GM20431 (cell line): ENCODE data around the gene IFI27L2.

Experiments
- in situ Hi-C: fragments of 300-500 bp; cut with MseI, MboI; formaldehyde crosslinking; loops from one replicate; pipeline ENCODE4 v1.15.0; 2020; ENCODE audit warnings: low sequenced_read_pairs; ENCODE audit not compliant: unreplicated experiment

The IFI27L2 gene

DNA sequence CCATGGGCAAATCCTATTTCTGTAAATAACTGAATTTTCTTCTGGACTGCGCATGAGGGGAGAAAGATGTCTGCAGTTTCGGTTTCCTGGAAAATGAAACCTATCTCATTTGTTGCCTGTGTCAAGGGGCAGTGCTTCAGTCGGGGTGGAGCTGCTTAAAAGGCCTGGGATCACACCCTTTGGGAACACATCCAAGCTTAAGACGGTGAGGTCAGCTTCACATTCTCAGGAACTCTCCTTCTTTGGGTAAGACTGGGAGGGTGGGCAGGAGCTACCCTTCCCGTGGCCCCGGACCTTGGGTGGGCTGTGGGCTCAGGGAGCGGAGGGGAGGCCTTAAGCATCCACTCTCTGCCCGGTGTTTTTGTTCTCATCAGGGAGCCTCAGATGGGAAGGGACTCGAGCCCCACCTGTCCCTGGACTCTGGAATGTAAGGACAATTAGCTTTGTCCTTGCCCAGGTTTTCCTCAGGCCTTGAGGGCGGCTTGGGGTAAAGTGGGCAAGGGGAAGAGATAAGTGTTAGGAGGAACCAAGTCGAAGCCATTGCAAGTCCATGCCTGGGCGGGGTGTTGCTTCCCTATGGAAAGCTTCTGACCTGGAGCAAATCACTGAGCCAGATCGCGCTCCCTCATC is 18.7 kb downstream of the IFI27L2 start, which contains the start of gene IFI27:
TSS of gene IFI27 (plus strand) at position 185 of the 630 bp plus-strand sequence.
- in situ Hi-C loops: no loop called here

DNA sequence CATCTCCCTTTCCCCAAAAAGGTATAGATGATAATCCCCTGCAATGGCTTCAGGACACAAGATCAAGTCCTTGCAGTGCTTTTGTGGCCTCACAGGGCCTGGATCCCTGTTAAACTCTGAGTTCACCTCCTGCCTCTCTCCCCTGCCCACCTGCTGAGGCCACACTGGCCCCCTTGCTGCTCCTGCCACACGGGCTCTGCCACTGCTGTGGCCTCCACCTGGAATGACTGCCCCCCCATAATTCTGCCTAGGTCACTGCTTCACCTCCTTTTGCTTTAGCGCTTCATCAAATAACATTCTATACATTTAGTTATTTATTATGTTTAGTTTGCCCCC is 19.5 kb downstream of the IFI27L2 start:
- in situ Hi-C loops: no loop called here

DNA sequence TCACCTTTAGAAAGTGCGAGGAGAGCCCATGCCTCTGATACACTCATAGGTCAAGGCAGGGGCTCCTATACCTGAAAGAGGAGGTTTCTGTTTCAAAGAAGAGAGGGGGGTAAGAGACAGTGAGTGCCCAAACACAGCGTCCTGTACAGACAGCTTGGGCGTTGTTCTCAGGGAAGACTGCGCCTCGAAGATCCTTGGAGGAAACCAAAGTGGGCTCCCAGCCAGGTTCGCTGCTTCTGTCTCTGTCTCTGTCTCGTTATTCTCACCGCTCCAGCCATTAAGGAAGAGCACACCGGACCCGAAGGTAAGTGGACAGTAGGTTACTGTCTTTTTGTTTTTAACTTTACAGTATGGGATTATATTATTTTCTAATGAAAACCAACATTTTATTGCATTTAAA is 24.7 kb downstream of the IFI27L2 start:
- in situ Hi-C loops: no loop called here

DNA sequence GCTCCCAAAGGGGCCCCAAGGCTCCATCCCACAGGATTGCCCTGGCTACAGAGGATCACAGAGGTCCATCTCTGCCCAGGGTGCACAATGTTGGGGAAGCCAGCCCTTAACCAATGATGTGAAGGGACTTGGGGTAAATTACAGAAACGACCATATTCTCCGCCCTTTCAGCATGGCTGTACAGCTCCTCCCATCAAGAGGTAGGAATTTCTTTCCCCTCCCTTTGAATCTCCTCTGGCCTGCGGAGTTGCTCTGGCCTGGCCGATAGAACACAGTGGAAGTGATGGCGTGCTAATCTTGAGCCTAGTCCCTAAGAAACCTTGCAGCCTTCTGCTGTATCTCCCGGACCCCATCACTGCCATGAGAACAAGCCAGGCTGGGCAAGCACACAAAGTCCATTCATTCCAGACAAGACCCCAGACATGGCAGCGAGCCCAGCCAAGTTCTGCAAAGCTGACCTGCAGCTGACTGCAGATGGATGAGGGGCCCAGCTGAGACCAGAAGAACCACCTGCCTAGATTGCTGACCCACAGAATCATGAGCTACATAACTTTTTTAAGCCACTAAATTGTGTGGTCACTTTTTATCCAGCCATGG is 25.8 kb downstream of the IFI27L2 start:
- in situ Hi-C loops: no loop called here

DNA sequence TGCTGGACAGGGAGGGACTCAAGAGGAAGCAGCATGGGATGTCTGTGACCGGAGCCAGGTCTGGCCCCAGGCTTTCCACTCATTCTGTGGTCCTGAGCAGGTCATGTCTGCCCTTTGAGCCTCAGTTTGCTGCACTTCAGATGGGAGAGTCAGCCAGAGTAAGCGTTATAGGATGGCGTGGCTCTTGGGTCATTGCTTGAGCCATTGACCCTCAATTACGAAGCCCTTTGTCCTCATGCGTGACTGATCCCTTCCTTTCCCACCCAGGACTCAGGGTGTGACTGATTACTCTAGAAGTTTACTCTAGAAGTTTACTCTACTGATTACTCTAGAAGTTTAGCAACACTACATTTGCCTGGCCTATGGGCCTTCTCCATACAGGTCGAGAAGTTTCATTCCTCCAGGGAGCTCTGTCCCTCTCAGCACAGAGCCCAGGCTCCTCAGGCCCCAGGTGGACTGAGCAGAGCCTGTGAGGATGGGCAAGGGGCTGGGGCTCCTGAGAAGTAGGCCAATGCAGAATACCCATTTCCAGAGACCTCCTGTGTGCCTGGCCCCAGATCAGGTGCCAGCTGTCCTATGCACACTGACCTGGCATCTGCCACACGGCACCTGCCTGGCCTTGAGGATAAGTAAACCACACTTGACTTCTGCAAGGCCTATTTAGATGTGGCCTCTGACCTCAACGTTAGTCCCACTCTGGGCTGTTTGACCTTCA is 26.5 kb downstream of the IFI27L2 start:
- in situ Hi-C loops: no loop called here

DNA sequence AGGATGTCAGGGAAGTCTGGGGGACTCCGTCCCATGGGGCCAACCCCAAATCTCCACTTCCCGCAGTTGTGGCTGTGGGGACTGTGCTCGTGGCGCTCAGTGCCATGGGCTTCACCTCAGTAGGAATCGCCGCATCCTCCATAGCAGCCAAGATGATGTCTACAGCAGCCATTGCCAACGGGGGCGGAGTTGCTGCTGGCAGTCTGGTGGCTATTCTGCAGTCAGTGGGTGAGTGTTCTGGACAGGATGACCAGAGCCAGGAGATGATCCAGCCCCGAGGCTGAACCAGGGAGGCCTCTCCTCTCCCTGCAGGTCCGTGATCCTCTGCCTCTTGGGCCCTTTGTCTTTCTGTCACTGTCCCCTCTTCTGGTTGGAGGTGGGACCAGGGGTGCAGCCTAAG is 27.7 kb downstream of the IFI27L2 start:
- in situ Hi-C loops: no loop called here

DNA sequence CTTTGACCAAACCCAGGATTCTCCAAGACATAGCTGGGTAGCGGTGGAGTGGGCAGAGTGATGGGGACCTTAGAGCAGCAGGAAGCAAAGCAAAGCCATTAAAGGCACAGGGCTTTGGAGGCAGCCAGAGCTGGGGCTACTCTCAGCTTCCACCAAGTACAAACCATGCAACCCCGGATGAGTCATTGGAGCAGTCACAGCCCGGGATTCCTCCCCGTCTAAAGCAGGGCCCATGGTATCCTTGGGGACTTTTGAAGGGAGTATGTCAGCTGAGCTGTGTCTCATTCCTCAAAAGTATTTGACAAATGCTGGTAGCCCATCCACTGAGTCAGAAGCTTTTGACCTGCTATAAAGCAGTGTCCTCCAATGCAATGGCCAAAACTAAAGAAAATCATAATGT is 28.6 kb downstream of the IFI27L2 start:
- in situ Hi-C loops: no loop called here

DNA sequence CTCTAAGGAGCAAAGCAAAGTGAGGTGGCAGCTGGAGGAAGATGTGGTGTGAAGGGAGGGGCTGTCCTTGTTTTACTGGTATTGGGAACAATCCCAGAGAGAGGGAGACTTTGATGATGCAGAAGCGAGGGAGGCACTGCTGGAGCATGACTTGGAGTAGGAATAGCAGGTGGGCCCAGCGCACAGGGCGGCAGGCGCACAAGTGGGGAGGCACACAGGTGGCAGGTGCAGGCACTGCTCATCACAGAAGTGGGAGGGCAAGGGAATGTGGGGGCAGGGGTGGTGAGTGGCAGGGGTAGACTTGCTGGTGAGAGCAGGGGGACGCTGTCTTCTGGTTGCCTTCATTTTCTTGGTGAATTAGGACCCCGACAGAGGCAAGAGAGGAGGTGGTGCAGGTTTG is 30.4 kb downstream of the IFI27L2 start:
- in situ Hi-C loops: no loop called here

DNA sequence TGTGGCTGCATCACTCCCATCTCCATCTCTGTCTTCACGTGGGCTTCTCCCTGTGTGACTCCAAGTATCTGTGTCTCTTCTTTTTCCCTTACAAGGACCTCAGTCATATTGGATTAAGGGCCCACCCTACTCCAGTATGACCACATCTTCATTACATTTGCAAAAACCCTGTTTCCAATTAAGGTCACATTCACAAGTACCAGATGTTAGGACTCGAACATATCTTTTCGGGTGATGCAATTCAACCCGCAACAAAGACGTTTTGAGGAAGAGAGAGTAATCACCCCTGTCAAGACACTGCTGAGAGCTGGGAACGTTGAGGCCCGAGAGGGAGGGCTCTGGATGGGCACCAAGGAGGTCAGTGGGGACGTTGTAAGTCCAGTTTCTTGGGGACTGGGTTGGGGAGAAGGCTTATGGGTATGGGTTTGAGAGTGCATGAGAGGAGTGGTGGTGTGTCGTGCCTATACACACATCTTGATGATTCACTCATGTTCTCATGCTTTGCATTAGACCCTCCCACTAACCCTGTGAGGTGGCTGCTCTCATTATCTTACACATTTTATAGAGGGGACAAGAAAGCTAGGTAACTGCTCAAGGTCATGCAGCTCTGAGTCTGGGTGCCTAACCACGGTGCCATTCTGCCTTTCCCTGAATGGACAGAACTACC is 30.9 kb downstream of the IFI27L2 start:
- in situ Hi-C loops: no loop called here

DNA sequence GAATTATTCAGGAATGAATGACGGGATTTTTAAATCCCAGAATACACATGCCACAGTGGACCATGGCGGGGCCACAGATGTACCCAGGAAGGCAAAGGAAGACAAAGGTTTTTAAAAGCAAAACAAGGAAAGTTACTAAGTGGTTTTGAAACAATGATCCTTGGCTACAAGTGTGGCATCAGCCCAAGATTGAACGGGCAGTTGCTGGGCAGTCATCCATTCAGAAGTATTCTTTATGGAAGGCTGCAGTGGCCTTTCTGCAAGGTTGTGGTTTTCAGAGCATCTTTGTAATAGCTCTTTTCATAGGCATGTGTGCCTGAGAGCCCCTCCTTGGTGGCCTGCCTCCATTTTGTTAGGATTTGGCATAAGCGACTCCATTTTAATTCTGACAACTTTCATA is 32.3 kb downstream of the IFI27L2 start:
- in situ Hi-C loops: no loop called here

DNA sequence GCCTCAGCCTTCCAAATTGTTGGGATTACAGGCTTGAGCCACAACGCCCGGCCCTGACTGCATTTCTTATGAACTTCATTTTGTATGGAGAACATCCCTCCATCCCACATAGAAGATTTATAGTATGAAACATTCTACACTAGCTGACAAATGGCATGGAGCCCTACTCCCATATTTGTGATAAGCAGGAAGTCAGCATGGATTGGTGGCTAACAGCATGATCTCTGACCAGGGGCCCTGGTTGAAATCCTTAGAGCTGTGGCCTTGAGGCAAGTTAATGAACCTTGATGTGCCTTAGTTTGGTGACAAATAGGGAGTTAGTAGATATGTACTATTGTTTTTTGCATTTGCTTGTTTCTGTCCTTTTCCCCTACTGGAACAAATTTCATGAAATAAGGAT is 36.0 kb downstream of the IFI27L2 start:
- in situ Hi-C loops: no loop called here

DNA sequence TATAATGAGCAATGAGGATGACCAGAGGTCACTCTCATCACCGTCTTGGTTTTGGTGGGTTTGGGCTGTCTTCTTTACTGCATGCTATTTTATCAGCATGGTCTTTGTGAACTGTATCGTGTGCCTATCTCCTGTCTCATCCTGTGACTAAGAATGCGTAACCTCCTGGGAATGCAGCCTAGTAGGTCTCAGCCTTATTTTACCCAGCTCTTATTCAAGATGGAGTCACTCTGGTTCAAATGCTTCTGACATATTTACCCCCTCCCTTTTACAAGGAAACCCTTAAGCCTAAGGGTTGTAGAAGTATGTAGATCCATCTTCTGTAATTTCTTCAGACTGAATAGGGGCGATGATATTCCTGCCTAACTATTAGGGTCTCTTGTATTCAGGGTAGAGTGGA is 39.9 kb downstream of the IFI27L2 start:
- in situ Hi-C loops: no loop called here

DNA sequence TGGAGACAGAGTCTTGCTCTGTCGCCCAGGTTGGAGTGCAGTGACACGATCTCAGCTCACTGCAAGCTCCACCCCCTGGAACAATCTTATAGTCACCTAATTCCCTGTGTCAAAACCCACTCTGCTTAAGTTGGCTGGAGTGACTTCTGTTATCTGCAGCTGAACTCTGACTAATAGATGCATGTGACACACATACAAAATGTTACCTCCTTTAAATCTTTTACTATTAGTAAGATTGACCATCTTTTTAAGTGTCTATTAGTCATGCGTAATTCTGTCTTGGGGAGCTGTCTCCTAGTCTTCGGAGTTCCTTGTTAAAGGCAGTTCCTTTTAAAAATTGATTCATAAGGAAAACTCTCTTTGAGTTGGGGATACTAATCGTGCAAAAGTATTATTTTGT is 40.9 kb downstream of the IFI27L2 start:
- in situ Hi-C loops: no loop called here

DNA sequence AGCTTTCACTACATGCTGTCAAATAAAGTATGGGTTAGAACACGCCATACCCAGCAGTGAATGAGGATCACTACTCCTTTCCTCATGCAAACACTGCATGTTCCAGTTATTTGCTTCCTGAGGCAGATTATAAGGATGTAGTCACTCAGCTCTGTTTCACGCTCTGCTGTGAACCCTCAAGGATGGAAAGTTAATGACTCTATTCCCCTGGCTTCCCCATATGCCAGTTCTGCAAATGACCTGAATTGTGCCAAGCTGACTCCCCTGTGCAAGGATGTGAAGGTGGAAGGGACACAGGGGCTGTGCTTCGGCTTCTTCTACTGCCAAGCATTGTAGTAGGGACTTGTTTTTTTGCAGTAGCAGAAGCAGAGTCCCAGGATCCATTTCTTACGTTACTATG is 41.5 kb downstream of the IFI27L2 start:
- in situ Hi-C loops: no loop called here

DNA sequence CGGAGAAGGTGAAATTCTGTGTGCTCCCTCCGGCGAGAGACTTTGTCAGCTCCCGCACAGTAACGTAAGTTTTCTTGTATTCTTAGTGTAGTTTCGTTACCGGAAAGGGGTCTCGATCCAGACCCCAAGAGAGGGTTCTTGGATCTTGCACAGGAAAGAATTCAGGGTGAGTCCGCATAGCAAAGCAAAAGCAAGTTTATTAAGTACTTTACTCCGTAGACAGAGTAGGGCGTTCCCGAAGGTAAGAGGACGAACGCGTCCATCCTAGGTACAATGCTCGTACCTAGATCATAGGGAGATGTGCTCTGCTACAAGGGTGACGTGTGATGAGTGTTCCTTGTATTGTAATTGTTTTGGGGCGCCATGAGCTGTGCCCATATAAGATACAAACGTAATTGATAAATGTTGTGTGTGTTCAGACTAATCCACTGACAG is 48.0 kb downstream of the IFI27L2 start:
- in situ Hi-C loops: no loop called here

DNA sequence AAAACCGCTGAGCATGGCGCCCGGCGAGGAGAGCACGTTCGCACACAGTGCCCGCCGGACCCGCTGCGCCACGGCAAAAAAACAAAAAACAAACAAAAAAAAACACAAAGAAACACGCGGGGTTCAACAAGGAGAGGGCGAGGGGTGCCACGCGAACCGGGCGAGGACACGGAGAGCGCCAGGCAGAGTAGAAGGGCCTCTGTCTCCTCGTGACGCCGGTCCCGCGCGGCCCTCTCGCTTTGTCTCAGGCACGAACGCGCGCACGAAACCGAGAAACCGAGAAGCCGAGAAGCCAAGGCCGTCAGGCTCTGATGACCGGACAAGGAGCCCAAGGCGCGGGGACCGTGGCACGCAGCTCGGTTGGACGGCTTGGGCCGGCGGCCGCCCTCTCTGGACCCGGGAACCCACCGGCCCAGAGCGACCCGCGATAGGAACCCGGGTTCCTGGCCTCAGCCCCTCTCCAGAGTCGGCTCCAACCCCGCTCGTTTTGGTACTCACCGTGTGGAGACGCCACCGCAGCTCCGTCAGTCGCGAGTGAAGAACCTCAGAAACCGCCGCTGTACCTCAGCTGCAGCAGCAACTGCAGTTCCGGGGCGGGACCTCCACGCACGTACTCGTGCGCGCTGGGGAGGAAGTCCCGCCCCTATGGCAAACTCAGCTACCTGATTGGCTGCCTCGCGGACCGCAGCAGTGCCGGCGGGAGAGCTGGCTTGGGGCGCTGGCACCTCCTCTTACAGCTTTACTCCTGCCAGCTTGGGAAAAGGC is 48.6 kb downstream of the IFI27L2 start, which contains the start of the genes DDX24 and IFI27L1:
TSS of gene DDX24 (minus strand) at position 582 of the 765 bp plus-strand sequence. CDS start 1,460 bp downstream, outside the sequence.
TSS of gene IFI27L1 (plus strand) at position 690 of the 765 bp plus-strand sequence. CDS start 15,628 bp downstream, outside the sequence.
- in situ Hi-C loops: no loop called here

DNA sequence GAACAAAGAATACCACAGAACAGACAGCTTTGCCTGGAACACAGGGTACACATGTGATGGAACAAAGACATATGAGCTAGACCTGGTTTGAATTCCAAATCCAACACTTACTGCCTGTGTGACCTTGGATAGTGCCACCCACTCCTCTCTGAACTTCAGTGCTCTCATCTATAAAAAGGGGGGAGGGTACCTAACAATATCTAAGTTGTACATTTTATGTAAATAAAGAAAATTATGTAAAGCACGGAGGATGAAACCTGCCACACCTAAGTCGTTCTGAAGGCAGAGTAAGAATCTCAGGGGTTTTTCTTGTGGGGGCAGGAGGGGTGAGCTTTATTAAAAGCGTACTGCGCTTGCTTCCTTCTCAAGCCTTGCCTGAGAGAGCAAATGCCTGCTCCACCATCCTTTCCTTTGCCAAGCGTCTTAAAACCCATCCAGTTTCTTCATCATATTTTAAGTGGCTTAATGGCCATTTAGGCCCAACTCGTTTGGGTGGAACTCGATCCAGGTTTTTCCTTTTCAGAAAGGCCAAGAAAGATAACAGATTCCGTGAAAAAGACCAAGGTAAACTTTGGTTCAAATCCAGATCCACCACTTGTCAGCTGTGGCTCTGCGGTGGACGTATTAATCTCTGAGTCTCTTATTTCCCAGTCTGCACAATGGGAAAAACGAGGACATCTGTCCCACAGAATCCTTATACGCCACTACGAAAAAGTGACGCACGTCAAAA is 49.3 kb downstream of the IFI27L2 start:
- in situ Hi-C loops: no loop called here

DNA sequence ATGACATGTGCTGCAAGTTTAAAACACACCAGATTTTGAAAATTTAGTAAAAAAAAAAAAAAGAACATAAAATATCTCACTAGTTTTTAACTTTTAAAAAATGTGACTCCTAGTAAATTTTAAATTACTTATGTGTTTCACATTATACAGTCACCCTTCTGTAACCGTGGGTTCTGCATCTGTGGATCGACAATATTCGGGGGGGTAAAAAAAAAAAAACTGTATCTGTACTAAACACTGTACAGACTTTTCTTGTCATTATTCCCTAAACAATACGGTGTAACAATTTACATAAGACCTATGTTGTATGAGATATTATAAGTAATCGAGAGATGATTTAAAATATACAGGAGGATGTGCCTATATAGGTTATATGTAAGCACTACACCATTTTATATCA is 51.6 kb downstream of the IFI27L2 start:
- in situ Hi-C loops: no loop called here
